Tibial nerve (tissue), 4 donors: Measurements from ENCODE around the gene HEATR5B. TPM values are rescaled to one million over a fixed set of nuclear protein-coding genes. Genes with fewer than 3 reads are reported as not detected.

Experiments used
- DNase-seq, 2 donors: peaks; one replicate each; pipeline ENCODE4 v3.0.0-alpha.2; 2019; ENCODE audit warnings: low spot score in 2 of 2
- H3K27ac ChIP-seq, 4 donors: fragments of 200-600 bp; sonication (generic) in 3 of 4; one replicate each; pipeline ENCODE4 v1.5.1; 2017 to 2019; ENCODE audit warnings: mild to moderate bottlenecking in 1 of 4
- H3K27me3 ChIP-seq, 2 donors: fragments of 200-600 bp; sonication (generic) in 1 of 2; one replicate each; pipeline versions ENCODE4 v1.5.1 to v1.6.0; 2017 to 2019
- H3K36me3 ChIP-seq, 3 donors: fragments of 200-600 bp; sonication (generic); one replicate each; pipeline ENCODE4 v1.5.1; 2018 to 2019
- H3K4me1 ChIP-seq, 4 donors: fragments of 200-600 bp; sonication (generic) in 3 of 4; one replicate each; pipeline ENCODE4 v1.5.1; 2017 to 2019
- H3K4me3 ChIP-seq, 4 donors: fragments of 200-600 bp; sonication (generic) in 3 of 4; one replicate each; pipeline ENCODE4 v1.5.1; 2017 to 2019; ENCODE audit warnings: mild to moderate bottlenecking in 1 of 4, moderate library complexity in 1 of 4
- H3K9me3 ChIP-seq, 4 donors: fragments of 200-600 bp; sonication (generic) in 3 of 4; one replicate each; pipeline ENCODE4 v1.5.1; 2017 to 2019
- CTCF ChIP-seq, 5 experiments: fragments of 200-600 bp in 3 of 5; fragments of 450-650 bp in 2 of 5; sonication (generic) in 3 of 5; IDR thresholded peaks; one replicate each; pipeline ENCODE4 v1.5.1; 2016 to 2019; ENCODE audit warnings: antibody characterized with exemption in 5 of 5, mild to moderate bottlenecking in 3 of 5, moderate library complexity in 2 of 5
- EP300 ChIP-seq, 2 donors: sonication (generic); formaldehyde crosslinking; IDR thresholded peaks; one replicate each; pipeline ENCODE4 v1.6.1; 2017; ENCODE audit warnings: antibody characterized with exemption in 2 of 2, mild to moderate bottlenecking in 1 of 2
- POLR2A ChIP-seq, 2 donors: fragments of 450-650 bp; IDR thresholded peaks; one replicate each; pipeline ENCODE4 v1.6.1; 2017; ENCODE audit warnings: antibody characterized with exemption in 2 of 2, mild to moderate bottlenecking in 2 of 2, moderate library complexity in 2 of 2
- WGBS, 2 donors: methylation state at CpG; one replicate each; pipeline ENCODE4 v1.1.5; 2018; 5-methylcytosine and 5-hydroxymethylcytosine counted together
- total RNA-seq, 4 donors: library from RNA; depleted of rRNA; stranded (reverse); fragments of >200 nt; gene quantifications; one replicate each; pipeline ENCODE4 v1.1.0, GENCODE V29; 2016

HEATR5B gene
- total RNA-seq, 4 donors from 2014 or later: 26.7 to 45.8 (median 35.9) TPM

- Histone ChIP-seq H3K9me3 (no peaks in the 10 kb centered on the region), H3K4me3 (no peak overlapping the region)
These were observed 124.0 kb downstream of the HEATR5B start for GRCh38 chr2:36960005-36960675.

GRCh38 chr2:36954977-36955607 lies 129.1 kb downstream of the HEATR5B start:
- Histone ChIP-seq H3K27ac (no peak overlapping the region), H3K4me3 (no peak overlapping the region), H3K9me3 (no peaks in the 10 kb centered on the region), H3K27me3 (no peaks in the 10 kb centered on the region), H3K4me1 (peaks cover 0 to 36% (median 0%) of the 10 kb centered on the region in 4 donors), H3K36me3 (peaks cover 0 to 8% (median 0%) of the 10 kb centered on the region in 3 donors)
- no peak for DNase-seq
- WGBS, 2 donors: 70 to 72% methylated on average over 6 of the region's 6 CpGs
- TF ChIP-seq CTCF (IDR thresholded peaks at IDR 0.05) (no peak), POLR2A (IDR thresholded peaks at IDR 0.05) (no peak), EP300 (IDR thresholded peaks at IDR 0.05) (no peak)

More at GRCh38 chr2:36960005-36960675, 124.0 kb downstream of the HEATR5B start:
- H3K27ac ChIP-seq: no peak overlapping the region
- 74% methylated on average over 2 of the region's 2 CpGs for WGBS, 2 donors
- DNase-seq: no peak
- peaks cover 0 to 37% (median 0%) of the 10 kb centered on the region in 4 donors for H3K4me1 ChIP-seq
- no peaks in the 10 kb centered on the region for H3K27me3 ChIP-seq
- TF ChIP-seq POLR2A (IDR thresholded peaks at IDR 0.05) (no peak), CTCF (IDR thresholded peaks at IDR 0.05) (no peak), EP300 (IDR thresholded peaks at IDR 0.05) (no peak)
- peaks cover 0 to 8% (median 0%) of the 10 kb centered on the region in 3 donors for H3K36me3 ChIP-seq

- WGBS, 2 donors: 90 to 92% methylated on average over 3 of the region's 3 CpGs
- TF ChIP-seq EP300 (IDR thresholded peaks at IDR 0.05) (no peak), CTCF (IDR thresholded peaks at IDR 0.05) (no peak), POLR2A (IDR thresholded peaks at IDR 0.05) (no peak)
- H3K27ac ChIP-seq: no peak overlapping the region
- H3K9me3 ChIP-seq: no peaks in the 10 kb centered on the region
- DNase-seq: no peak
- H3K27me3 ChIP-seq: no peaks in the 10 kb centered on the region
- peaks cover 0 to 29% (median 0%) of the 10 kb centered on the region in 4 donors for H3K4me1 ChIP-seq
- no peak overlapping the region for H3K4me3 ChIP-seq
- no peaks in the 10 kb centered on the region for H3K36me3 ChIP-seq
These were observed 131.4 kb downstream of the HEATR5B start for GRCh38 chr2:36952748-36953197.

- 87 to 94% methylated on average over 7 of the region's 7 CpGs for WGBS, 2 donors
- Histone ChIP-seq H3K27ac (no peak overlapping the region), H3K9me3 (no peaks in the 10 kb centered on the region), H3K36me3 (no peaks in the 10 kb centered on the region), H3K4me3 (no peak overlapping the region), H3K4me1 (peaks cover 0 to 21% (median 0%) of the 10 kb centered on the region in 4 donors), H3K27me3 (no peaks in the 10 kb centered on the region)
- TF ChIP-seq EP300 (IDR thresholded peaks at IDR 0.05): no peak
- no peak for TF ChIP-seq CTCF (IDR thresholded peaks at IDR 0.05)
- TF ChIP-seq POLR2A (IDR thresholded peaks at IDR 0.05): no peak
- no peak for DNase-seq
These were observed 132.6 kb downstream of the HEATR5B start for GRCh38 chr2:36951574-36951973.

- Histone ChIP-seq H3K4me3 (no peak overlapping the region), H3K9me3 (no peaks in the 10 kb centered on the region), H3K27ac (no peak overlapping the region), H3K27me3 (no peaks in the 10 kb centered on the region), H3K4me1 (peaks cover 0 to 21% (median 0%) of the 10 kb centered on the region in 4 donors), H3K36me3 (no peaks in the 10 kb centered on the region)
- no peak for TF ChIP-seq CTCF (IDR thresholded peaks at IDR 0.05)
- TF ChIP-seq POLR2A (IDR thresholded peaks at IDR 0.05): no peak
- TF ChIP-seq EP300 (IDR thresholded peaks at IDR 0.05): no peak
- WGBS, 2 donors: 86 to 87% methylated on average over 2 of the region's 2 CpGs
- no peak for DNase-seq
These were observed 133.1 kb downstream of the HEATR5B start for GRCh38 chr2:36951027-36951518.
